Naive B cell (primary cell): Measurements from ENCODE around the gene LSAMP. TPM values are rescaled to one million over a fixed set of nuclear protein-coding genes. Genes with fewer than 3 reads are reported as not detected.

Source experiments
- ATAC-seq, 2 donors: fragments of 150-1000 bp; cut with Tn5 transposase; 2 replicates each; pipeline ENCODE4 v1.10.0; 2021; ENCODE audit warnings: low read depth in 2 of 2, mild to moderate bottlenecking in 2 of 2, moderate library complexity in 2 of 2
- DNase-seq: peaks from one replicate; pipeline ENCODE4 v3.0.0; 2022
- H3K27ac Mint-ChIP-seq, 6 donors: one replicate each; pipeline ENCODE4 v1.8.0; 2020 to 2022; ENCODE audit warnings: mild to moderate bottlenecking in 6 of 6, mixed read lengths in 6 of 6, moderate library complexity in 5 of 6, inconsistent platforms in 2 of 6
- H3K27me3 Mint-ChIP-seq, 3 donors: one replicate each; pipeline ENCODE4 v1.8.0; 2021 to 2022; ENCODE audit warnings: mixed read lengths in 3 of 3, mild to moderate bottlenecking in 1 of 3
- H3K36me3 Mint-ChIP-seq, 2 donors: one replicate each; pipeline ENCODE4 v1.8.0; 2020 to 2022; ENCODE audit warnings: mixed read lengths in 2 of 2, inconsistent platforms in 1 of 2, mild to moderate bottlenecking in 1 of 2
- H3K4me1 Mint-ChIP-seq, 3 donors: one replicate each; pipeline ENCODE4 v1.8.0; 2020 to 2022; ENCODE audit warnings: mixed read lengths in 3 of 3, inconsistent platforms in 1 of 3, mild to moderate bottlenecking in 1 of 3, moderate library complexity in 1 of 3
- H3K4me3 Mint-ChIP-seq, 8 donors: one replicate each; pipeline ENCODE4 v1.8.0; 2020 to 2022; ENCODE audit warnings: mild to moderate bottlenecking in 8 of 8, mixed read lengths in 8 of 8, moderate library complexity in 8 of 8, inconsistent platforms in 2 of 8
- H3K9me3 Mint-ChIP-seq, 7 donors: one replicate each; pipeline ENCODE4 v1.8.0; 2020 to 2022; ENCODE audit warnings: mixed read lengths in 7 of 7, mild to moderate bottlenecking in 5 of 7, inconsistent platforms in 2 of 7, moderate library complexity in 1 of 7
- polyA plus RNA-seq, 6 donors: library from polyadenylated mRNA; unstranded; fragments of 300-500 nt; fragmentation: Illumina TruSeq; gene quantifications; one replicate each; pipeline ENCODE4 v1.2.3, GENCODE V29; 2021; ENCODE audit warnings: low read depth in 6 of 6

Gene LSAMP
- polyA plus RNA-seq, 6 donors from 2014 or later, result not detected

GRCh38 chr3:116322750-116323375 lies 122.4 kb downstream of the LSAMP start:
- ATAC-seq (no peak), DNase-seq (no peak)
- Mint-ChIP-seq H3K27ac (no peak overlapping the region), H3K27me3 (no peaks in the 10 kb centered on the region), H3K4me1 (no peaks in the 10 kb centered on the region), H3K36me3 (no peaks in the 10 kb centered on the region), H3K9me3 (peaks cover 0 to 4% (median 3%) of the 10 kb centered on the region in 7 donors), H3K4me3 (no peak overlapping the region)

DNA sequence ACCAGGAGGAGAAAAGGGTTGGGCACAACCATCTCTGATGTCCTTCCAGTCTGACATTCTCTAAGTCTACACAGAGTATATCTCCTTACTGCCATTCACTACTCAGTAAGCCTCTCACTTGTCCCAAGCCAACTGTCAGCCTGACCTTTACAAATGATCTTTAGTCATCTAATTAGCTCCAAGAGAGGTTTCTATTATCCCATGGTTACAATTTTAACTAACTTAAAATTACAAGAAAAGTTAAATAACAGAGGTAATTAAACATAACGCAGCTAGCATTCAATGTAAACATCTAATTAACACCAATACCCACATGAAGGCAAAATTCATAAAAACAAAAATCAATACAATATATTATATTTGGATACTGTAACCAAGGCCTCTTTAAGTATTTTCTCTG lies 126.9 kb downstream of the LSAMP start:
- DNase-seq (no peak), ATAC-seq (no peak)
- H3K9me3 Mint-ChIP-seq, result peaks cover 0 to 7% (median 3%) of the 10 kb centered on the region in 7 donors
- H3K36me3 Mint-ChIP-seq, result no peaks in the 10 kb centered on the region
- no peak overlapping the region for H3K4me3 Mint-ChIP-seq
- H3K27ac Mint-ChIP-seq, result peak overlapping the region in 1 of 6 donors; percentile 22
- no peaks in the 10 kb centered on the region for H3K4me1 Mint-ChIP-seq
- H3K27me3 Mint-ChIP-seq, result no peaks in the 10 kb centered on the region

- DNase-seq, result no peak
- H3K4me3 Mint-ChIP-seq, result no peak overlapping the region
- no peak overlapping the region for H3K27ac Mint-ChIP-seq
- no peak for ATAC-seq
- no peaks in the 10 kb centered on the region for H3K4me1 Mint-ChIP-seq
- no peaks in the 10 kb centered on the region for H3K36me3 Mint-ChIP-seq
- peaks cover 0 to 6% (median 0%) of the 10 kb centered on the region in 7 donors for H3K9me3 Mint-ChIP-seq
- no peaks in the 10 kb centered on the region for H3K27me3 Mint-ChIP-seq
Observed at GRCh38 chr3:116316771-116317170, 128.5 kb downstream of the LSAMP start.

DNA sequence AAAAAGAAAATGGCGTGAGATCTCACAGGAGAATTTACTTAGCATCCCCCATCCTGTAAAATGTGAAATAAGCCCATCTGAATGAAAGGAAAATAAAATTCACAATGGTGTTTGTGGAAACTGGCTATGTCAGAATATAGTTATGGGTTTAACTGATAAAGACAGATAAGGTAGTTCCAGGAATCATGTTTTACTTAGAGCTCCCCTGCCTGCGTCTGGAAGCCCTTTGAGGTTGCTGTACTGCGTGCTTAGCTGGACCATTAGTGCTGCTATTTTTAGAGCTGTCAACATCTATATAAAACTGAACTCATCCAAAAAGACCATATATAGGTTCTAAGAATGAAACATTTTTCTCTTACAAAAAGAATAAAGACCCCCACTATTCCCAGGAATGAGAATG lies 130.8 kb downstream of the LSAMP start:
- Mint-ChIP-seq H3K9me3 (peaks cover 0 to 4% (median 0%) of the 10 kb centered on the region in 7 donors), H3K4me3 (no peak overlapping the region), H3K27me3 (no peaks in the 10 kb centered on the region), H3K27ac (peak overlapping the region in 1 of 6 donors; percentile 34), H3K36me3 (no peaks in the 10 kb centered on the region), H3K4me1 (no peaks in the 10 kb centered on the region)
- DNase-seq (no peak), ATAC-seq (no peak)

DNA sequence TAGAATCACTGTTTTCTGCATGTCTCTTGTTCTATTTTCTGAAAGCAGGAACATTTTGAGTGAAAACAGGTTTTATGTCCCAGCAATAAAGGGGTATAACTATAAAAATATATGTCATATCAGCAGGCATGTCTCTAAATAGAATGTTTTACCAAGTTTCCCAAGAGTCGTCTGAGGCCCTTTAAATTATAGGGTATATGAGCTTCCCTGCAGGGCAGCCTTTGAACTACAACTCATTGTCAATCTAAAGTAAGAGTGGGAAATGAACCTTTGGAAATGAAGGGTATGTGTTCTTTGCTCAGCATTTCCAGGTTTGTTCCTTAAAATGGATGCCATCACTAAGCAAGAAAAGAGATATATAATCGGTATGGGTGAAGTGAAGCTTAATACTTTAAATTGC lies 138.6 kb downstream of the LSAMP start:
- no peak overlapping the region for H3K4me3 Mint-ChIP-seq
- no peaks in the 10 kb centered on the region for H3K4me1 Mint-ChIP-seq
- H3K27ac Mint-ChIP-seq, result no peak overlapping the region
- no peak for ATAC-seq
- H3K36me3 Mint-ChIP-seq, result no peaks in the 10 kb centered on the region
- H3K9me3 Mint-ChIP-seq, result peaks cover 0 to 5% (median 0%) of the 10 kb centered on the region in 7 donors
- DNase-seq, result no peak
- H3K27me3 Mint-ChIP-seq, result no peaks in the 10 kb centered on the region

DNA sequence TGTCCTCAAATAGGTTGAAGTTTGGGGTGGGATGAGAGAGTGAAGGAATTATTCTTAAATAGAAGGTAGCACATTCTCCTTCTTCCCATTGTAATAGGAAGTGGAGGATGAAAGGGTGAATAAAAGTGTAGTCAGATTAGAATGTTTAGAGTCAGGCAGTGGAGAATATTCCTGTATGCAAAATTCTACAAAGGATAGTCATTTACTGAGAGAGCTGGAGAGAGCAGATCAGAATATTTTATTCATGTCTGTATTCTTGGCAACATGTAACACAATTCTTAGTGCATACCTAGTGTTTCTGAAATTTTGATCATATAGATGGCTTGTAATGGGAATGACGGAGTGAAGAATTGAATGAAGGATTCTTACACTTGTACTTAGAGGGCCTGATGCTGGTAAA lies 139.1 kb downstream of the LSAMP start:
- H3K4me1 Mint-ChIP-seq, result no peaks in the 10 kb centered on the region
- H3K27me3 Mint-ChIP-seq, result no peaks in the 10 kb centered on the region

GRCh38 chr3:116302087-116302747 lies 143.1 kb downstream of the LSAMP start:
- H3K4me1 Mint-ChIP-seq, result no peaks in the 10 kb centered on the region
- ATAC-seq (no peak), DNase-seq (no peak)
- no peak overlapping the region for H3K27ac Mint-ChIP-seq
- no peaks in the 10 kb centered on the region for H3K27me3 Mint-ChIP-seq
- no peak overlapping the region for H3K4me3 Mint-ChIP-seq
- H3K36me3 Mint-ChIP-seq, result no peaks in the 10 kb centered on the region
- H3K9me3 Mint-ChIP-seq, result peaks cover 0 to 9% (median 0%) of the 10 kb centered on the region in 7 donors

More for the DNA sequence above, 139.1 kb downstream of the LSAMP start:
- Mint-ChIP-seq H3K27ac (no peak overlapping the region), H3K36me3 (no peaks in the 10 kb centered on the region), H3K9me3 (peaks cover 0 to 5% (median 0%) of the 10 kb centered on the region in 7 donors), H3K4me3 (no peak overlapping the region)
- ATAC-seq, result no peak
- no peak for DNase-seq

DNA sequence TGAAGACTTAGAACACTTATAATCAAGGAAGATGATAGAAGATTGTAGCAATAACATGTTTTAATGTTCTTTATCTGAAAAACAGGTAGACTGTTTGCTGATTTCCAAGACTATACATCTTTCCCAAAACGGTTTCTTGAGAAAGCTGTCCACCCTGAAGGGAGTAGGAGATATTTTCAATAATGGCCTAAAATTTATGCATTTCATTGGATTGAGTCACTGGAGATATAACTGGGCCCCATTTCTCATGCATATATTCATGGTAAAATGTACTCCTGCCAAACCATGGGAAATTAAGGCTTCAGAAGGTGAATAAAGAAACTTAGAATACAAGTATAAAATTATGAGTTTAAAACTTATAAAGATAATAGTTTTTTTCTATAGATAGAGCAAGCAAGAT lies 143.9 kb downstream of the LSAMP start:
- peaks cover 0 to 9% (median 0%) of the 10 kb centered on the region in 7 donors for H3K9me3 Mint-ChIP-seq
- ATAC-seq, result no peak
- DNase-seq, result no peak
- H3K27me3 Mint-ChIP-seq, result no peaks in the 10 kb centered on the region
- no peaks in the 10 kb centered on the region for H3K4me1 Mint-ChIP-seq
- no peaks in the 10 kb centered on the region for H3K36me3 Mint-ChIP-seq
- no peak overlapping the region for H3K4me3 Mint-ChIP-seq
- no peak overlapping the region for H3K27ac Mint-ChIP-seq

DNA sequence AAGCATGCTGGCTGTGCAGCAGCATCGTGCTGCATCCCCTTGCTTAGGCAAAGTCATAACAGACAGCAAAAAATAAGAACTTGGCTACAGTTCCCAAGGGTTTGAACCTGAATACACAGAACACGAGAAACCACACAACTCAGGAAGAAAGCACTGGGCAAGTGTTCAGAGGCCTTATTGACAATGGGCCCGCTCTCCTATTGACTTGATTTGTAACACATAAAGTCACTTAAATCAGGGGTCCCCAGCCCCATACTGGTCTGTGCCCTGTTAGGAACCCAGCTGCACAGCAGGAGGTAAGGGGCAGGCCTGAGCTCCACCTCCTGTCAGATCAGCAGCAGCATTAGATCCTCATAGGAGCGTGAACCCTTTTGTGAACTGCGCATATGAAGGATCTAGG lies 145.1 kb downstream of the LSAMP start:
- Mint-ChIP-seq H3K4me3 (no peak overlapping the region), H3K4me1 (no peaks in the 10 kb centered on the region), H3K36me3 (no peaks in the 10 kb centered on the region), H3K27me3 (no peaks in the 10 kb centered on the region), H3K9me3 (peaks cover 0 to 9% (median 0%) of the 10 kb centered on the region in 7 donors), H3K27ac (no peak overlapping the region)
- DNase-seq (no peak), ATAC-seq (no peak)

- Mint-ChIP-seq H3K4me3 (no peak overlapping the region), H3K27me3 (no peaks in the 10 kb centered on the region), H3K27ac (no peak overlapping the region), H3K4me1 (no peaks in the 10 kb centered on the region), H3K9me3 (peaks cover 0 to 9% (median 0%) of the 10 kb centered on the region in 7 donors), H3K36me3 (no peaks in the 10 kb centered on the region)
- DNase-seq (no peak), ATAC-seq (no peak)
Observed at GRCh38 chr3:116299646-116300081, 145.6 kb downstream of the LSAMP start.

DNA sequence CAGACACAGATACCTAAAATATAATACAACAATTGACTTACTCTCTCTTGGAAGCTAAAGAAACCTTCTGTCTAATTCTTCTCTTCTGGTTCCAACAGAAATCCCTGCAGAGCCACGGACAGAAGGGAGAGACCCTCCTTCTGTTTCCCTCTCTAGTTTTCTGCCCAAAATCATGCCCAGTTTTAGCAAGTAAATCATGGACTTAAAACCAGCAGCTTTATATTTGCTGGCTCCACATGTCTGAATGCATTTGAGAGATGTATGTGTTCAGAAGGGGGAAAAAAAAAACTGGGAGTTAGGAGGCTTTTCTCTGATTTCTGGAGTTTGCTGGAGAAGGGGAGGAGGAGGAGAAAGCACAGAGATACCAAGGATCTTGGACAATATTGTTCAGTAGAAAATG lies 147.1 kb downstream of the LSAMP start:
- peaks cover 0 to 4% (median 0%) of the 10 kb centered on the region in 7 donors for H3K9me3 Mint-ChIP-seq
- ATAC-seq, result no peak

DNA sequence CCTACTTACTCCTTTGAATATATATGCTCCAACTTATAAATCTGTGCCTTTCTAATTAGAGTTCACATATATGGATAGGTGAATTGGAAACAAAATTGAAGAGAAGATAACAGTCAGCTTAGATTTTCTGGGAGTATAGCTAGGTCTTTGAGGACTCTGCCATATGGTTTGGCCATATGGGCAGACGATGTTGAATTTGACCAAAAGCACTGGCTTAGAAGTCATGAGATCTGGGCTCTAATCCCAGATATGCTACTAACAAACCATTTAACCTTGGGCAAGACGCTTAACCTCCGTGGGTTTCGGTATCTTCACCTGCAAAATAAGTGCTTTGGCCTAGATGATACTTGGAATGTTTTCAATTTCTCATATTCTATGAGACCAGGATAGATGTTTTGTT lies 154.1 kb downstream of the LSAMP start:
- no peaks in the 10 kb centered on the region for H3K27me3 Mint-ChIP-seq
- H3K36me3 Mint-ChIP-seq, result no peaks in the 10 kb centered on the region
- DNase-seq (no peak), ATAC-seq (no peak)
- H3K4me3 Mint-ChIP-seq, result no peak overlapping the region
- no peak overlapping the region for H3K27ac Mint-ChIP-seq
- peaks cover 0 to 5% (median 0%) of the 10 kb centered on the region in 7 donors for H3K9me3 Mint-ChIP-seq
- H3K4me1 Mint-ChIP-seq, result no peaks in the 10 kb centered on the region

More for the DNA sequence above, 147.1 kb downstream of the LSAMP start:
- Mint-ChIP-seq H3K27ac (no peak overlapping the region), H3K27me3 (no peaks in the 10 kb centered on the region), H3K4me3 (no peak overlapping the region), H3K4me1 (no peaks in the 10 kb centered on the region), H3K36me3 (no peaks in the 10 kb centered on the region)
- DNase-seq, result no peak

DNA sequence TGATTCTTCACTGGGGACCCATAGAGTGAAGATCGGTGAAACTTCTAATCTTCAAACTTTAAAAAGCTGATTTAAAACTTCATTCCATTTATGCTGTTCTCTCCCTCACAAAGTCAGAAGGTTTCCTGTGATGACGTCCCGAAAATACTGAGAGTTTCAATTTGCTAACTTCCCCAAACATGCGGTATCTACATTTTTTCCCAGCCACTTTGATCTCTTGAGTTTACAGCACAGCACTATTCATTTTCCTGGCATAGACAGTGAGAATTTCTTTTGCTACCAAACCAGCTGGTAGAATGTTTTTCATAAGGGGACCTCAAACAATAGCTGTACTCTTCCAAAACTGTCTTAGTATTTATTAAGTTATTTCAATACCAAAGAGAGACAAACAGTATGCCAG lies 156.8 kb downstream of the LSAMP start:
- H3K4me1 Mint-ChIP-seq, result no peaks in the 10 kb centered on the region
- DNase-seq (no peak), ATAC-seq (no peak)
- peaks cover 0 to 5% (median 0%) of the 10 kb centered on the region in 7 donors for H3K9me3 Mint-ChIP-seq
- H3K27ac Mint-ChIP-seq, result no peak overlapping the region
- no peaks in the 10 kb centered on the region for H3K36me3 Mint-ChIP-seq
- no peaks in the 10 kb centered on the region for H3K27me3 Mint-ChIP-seq
- H3K4me3 Mint-ChIP-seq, result no peak overlapping the region

GRCh38 chr3:116285781-116286421 lies 159.4 kb downstream of the LSAMP start:
- H3K27me3 Mint-ChIP-seq, result no peaks in the 10 kb centered on the region
- H3K27ac Mint-ChIP-seq, result peak overlapping the region in 1 of 6 donors; percentile 76
- DNase-seq, result no peak
- no peak overlapping the region for H3K4me3 Mint-ChIP-seq
- no peaks in the 10 kb centered on the region for H3K36me3 Mint-ChIP-seq
- H3K9me3 Mint-ChIP-seq, result peaks cover 0 to 4% (median 2%) of the 10 kb centered on the region in 7 donors
- no peak for ATAC-seq
- H3K4me1 Mint-ChIP-seq, result no peaks in the 10 kb centered on the region
